Astrocyte (in vitro differentiated cells and primary cell): Measurements from ENCODE around the gene WASF2.

Source experiments
- CTCF ChIP-seq: IDR thresholded peaks from 2 replicates; pipeline ENCODE4 v1.5.1; 2011; ENCODE audit warnings: low read depth, mild to moderate bottlenecking, inconsistent platforms, low read length, moderate library complexity; ENCODE audit not compliant: insufficient read depth
- EZH2 ChIP-seq: IDR thresholded peaks from 2 replicates; pipeline ENCODE4 v1.6.1; 2012; ENCODE audit warnings: mild to moderate bottlenecking, low read length, inconsistent platforms; ENCODE audit not compliant: insufficient read depth

- no peak for TF ChIP-seq CTCF
- no peak for TF ChIP-seq EZH2
These were observed 30.7 kb upstream of the WASF2 start for GRCh38 chr1:27520651-27521050.
